ENCODE data around the gene CFAP97D2.

CFAP97D2 gene

DNA sequence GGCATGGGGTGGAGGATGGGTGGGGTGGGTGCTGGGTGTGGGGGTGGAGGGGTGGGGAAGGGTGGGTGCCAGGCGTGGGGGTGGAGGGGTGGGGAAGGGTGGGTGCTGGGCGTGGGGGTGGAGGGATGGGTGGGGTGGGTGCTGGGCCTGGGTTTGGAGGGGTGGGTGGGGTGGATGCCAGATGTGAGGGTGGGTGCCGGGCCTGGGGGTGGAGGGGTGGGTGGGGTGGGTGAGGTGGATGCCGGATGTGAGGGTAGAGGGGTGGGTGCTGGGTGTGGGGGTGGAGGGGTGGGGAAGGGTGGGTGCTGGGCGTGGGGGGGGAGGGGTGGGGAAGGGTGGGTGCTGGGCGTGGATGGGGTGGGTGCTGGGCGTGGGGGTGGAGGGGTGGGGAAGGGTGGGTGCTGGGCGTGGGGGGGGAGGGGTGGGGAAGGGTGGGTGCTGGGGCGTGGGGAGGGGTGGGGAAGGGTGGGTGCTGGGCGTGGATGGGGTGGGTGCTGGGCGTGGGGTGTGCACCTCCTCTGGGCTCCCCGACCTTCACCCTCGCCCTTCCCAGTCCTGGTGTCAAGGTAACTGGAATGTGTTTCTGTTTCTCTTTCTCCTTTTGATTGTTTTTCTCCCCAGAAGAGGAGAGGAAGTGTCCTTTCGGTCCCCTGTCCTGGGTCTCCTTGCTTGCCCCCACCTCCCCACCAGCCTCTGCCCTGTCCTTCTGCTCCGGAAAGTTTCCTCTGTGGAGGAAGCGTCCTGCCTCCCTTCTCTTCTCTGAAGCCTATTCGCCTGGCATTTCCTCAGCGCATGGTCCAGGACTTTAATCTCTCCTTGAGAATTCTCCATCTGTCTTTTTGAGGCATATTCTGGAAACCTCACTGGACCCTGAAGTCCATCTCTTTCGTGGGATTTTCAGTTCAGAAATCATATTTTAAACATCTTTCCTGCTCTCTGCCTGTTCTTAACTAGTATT lies 22.9 kb upstream of the CFAP97D2 start:
- TF ChIP-seq ZBTB7A (IDR thresholded peaks at IDR 0.05; ENCODE audit: low read depth) (no peak), RAD21 (IDR thresholded peaks at IDR 0.05; ENCODE audit: low read depth) (no peak), NFIC (IDR thresholded peaks at IDR 0.05) (no peak), TEAD4 (IDR thresholded peaks at IDR 0.05) (no peak), TAF1 (IDR thresholded peaks at IDR 0.05; ENCODE audit: low read depth) (no peak), YY1 (IDR thresholded peaks at IDR 0.05; ENCODE audit: low read depth) (no peak), TCF12 (IDR thresholded peaks at IDR 0.05; ENCODE audit: low read depth) (no peak)
- TF ChIP-seq, protein P1, sequence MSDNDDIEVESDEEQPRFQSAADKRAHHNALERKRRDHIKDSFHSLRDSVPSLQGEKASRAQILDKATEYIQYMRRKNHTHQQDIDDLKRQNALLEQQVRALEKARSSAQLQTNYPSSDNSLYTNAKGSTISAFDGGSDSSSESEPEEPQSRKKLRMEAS (IDR thresholded peaks at IDR 0.05) = no peak

- no peak for TF ChIP-seq TEAD4 (IDR thresholded peaks at IDR 0.05)
- no peak for TF ChIP-seq FOXM1 (IDR thresholded peaks at IDR 0.05; ENCODE audit: borderline replicate concordance, low read depth)
- no peak for TF ChIP-seq ZBTB7A (IDR thresholded peaks at IDR 0.05; ENCODE audit: low read depth)
- TF ChIP-seq, protein P1 (IDR thresholded peaks at IDR 0.05) = no peak
- no peak for TF ChIP-seq TAF1 (IDR thresholded peaks at IDR 0.05; ENCODE audit: low read depth)
- no peak for TF ChIP-seq EGR1 (IDR thresholded peaks at IDR 0.05)
- no peak for TF ChIP-seq USF1 (IDR thresholded peaks at IDR 0.05)
- no peak for TF ChIP-seq REST (IDR thresholded peaks at IDR 0.05; ENCODE audit: low read depth)
Observed at GRCh38 chr13:114157869-114158495, 21.1 kb upstream of the CFAP97D2 start.

DNA sequence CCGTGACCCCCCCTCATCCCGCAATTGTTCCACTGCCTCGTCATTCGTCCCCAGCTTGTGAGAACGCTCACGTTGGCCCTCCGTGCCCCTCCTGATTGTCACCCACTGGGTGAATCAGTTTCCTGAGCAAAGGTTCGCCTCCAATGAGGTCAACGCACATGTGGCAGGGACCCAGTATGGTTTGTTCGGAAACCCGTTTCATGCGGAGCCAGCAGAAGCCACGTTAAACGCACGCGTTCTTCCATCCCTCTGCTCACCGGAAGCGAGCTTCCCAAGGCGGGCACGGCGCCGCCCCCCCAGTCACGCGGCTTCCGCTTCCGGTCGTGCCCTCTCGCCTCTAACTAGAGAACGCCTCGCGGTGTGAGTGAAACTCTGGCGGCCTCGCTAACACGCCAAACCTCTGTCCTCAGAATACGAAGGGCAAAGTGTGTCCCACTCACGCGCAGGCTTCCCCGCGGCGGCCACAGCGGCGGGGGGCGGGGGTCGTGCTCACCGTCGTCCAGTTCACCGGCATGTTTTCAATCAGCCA lies 18.0 kb upstream of the CFAP97D2 start:
- TF ChIP-seq CEBPB (IDR thresholded peaks at IDR 0.05) (no peak), REST (IDR thresholded peaks at IDR 0.05; ENCODE audit: low read depth) (no peak), YY1 (IDR thresholded peaks at IDR 0.05; ENCODE audit: low read depth) (no peak), EGR1 (IDR thresholded peaks at IDR 0.05) (no peak), USF1 (IDR thresholded peaks at IDR 0.05) (no peak), NFIC (IDR thresholded peaks at IDR 0.05) (no peak), CREB1 (IDR thresholded peaks at IDR 0.05; ENCODE audit: low read depth) (no peak), EP300 (IDR thresholded peaks at IDR 0.05; ENCODE audit: borderline replicate concordance) (no peak), ZBTB7A (IDR thresholded peaks at IDR 0.05; ENCODE audit: low read depth) (no peak), FOXM1 (IDR thresholded peaks at IDR 0.05; ENCODE audit: borderline replicate concordance, low read depth) (no peak), TEAD4 (IDR thresholded peaks at IDR 0.05) (no peak), RAD21 (IDR thresholded peaks at IDR 0.05; ENCODE audit: low read depth) (no peak)
- TF ChIP-seq, protein P1 (IDR thresholded peaks at IDR 0.05) = no peak

DNA sequence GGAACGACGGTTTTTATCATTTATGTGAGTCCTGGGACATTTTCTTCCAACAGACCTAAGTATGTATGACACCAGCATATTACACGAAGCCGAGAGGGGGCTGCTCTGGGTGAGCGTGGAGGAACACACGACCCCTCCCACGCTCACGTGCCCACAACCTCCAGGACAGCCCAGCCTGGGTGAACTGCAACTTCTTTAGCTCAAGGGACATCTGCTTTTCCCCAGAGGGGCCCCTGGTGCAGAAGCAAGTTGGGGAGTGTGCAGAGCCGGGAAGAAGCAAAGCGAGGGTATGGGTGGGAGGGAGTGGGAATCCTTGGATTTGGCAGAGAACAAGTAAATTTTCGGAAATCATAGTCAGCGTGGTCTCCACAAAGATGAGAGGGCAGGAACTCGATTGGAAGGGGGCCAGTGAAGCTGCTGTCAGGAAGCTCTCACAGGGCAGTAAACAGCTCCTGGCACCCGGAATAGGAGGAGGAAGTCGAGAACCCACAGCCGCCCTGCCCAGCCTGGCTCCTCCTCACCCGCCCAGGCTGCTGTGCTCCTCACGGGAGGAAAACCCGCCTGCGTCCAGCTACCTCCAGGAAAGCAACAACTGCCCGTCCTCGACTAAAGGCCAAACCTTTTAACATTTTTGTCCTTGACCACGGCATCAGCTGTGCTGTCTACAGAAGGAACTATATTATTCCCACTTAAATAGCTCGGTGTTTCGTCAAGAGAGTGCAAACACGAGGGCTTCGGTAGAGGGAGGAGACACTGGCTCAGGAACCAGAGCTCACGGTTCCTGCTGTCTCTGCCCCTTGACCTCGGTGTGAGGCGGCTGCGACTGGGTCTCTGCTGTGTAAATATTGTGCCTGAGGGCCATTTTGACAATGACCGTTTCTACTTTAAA lies 17.2 kb upstream of the CFAP97D2 start:
- no peak for TF ChIP-seq TCF12 (IDR thresholded peaks at IDR 0.05; ENCODE audit: low read depth)
- no peak for TF ChIP-seq REST (IDR thresholded peaks at IDR 0.05; ENCODE audit: low read depth)
- no peak for TF ChIP-seq TAF1 (IDR thresholded peaks at IDR 0.05; ENCODE audit: low read depth)
- no peak for TF ChIP-seq FOXM1 (IDR thresholded peaks at IDR 0.05; ENCODE audit: borderline replicate concordance, low read depth)
- TF ChIP-seq CEBPB (IDR thresholded peaks at IDR 0.05) = no peak
- no peak for TF ChIP-seq CREB1 (IDR thresholded peaks at IDR 0.05; ENCODE audit: low read depth)
- TF ChIP-seq, protein P1 (IDR thresholded peaks at IDR 0.05) = no peak
- no peak for TF ChIP-seq TEAD4 (IDR thresholded peaks at IDR 0.05)
- no peak for TF ChIP-seq NFIC (IDR thresholded peaks at IDR 0.05)
- no peak for TF ChIP-seq RAD21 (IDR thresholded peaks at IDR 0.05; ENCODE audit: low read depth)
- TF ChIP-seq EP300 (IDR thresholded peaks at IDR 0.05; ENCODE audit: borderline replicate concordance) = no peak
- no peak for TF ChIP-seq YY1 (IDR thresholded peaks at IDR 0.05; ENCODE audit: low read depth)

Measured in Ishikawa (cell line).